ENCODE data around the gene PDE9A. TPM values are rescaled to one million over a fixed set of nuclear protein-coding genes. Genes with fewer than 3 reads are reported as not detected.

PDE9A gene
- total RNA-seq, 1 donor from 2014 or later, result 0.13 TPM

- no peak for DNase-seq (ENCODE audit: low read depth, low spot score)
Observed at GRCh38 chr21:42819861-42820615, 166.6 kb downstream of the PDE9A start.

GRCh38 chr21:42820616-42821465 is 167.4 kb downstream of the PDE9A start:
- DNase-seq (ENCODE audit: low read depth, low spot score), result no peak

Other genes starting within 250 kb of the PDE9A start
- not detected in 2 replicates for gene UBASH3A, start 249.7 kb upstream of the PDE9A start, total RNA-seq
- gene RSPH1, start 157.4 kb upstream of the PDE9A start, total RNA-seq, result 0.07 TPM in 1 of 2 replicates, not detected in the other
- 9.5 and 11.8 TPM in 2 replicates for gene SLC37A1, start 139.8 kb upstream of the PDE9A start, total RNA-seq
- gene WDR4, start 225.9 kb downstream of the PDE9A start, total RNA-seq, result 13.8 and 30.7 TPM in 2 replicates
- gene NDUFV3, start 239.7 kb downstream of the PDE9A start, total RNA-seq, result 43.7 and 49.1 TPM in 2 replicates